ENCODE measurements around the gene CHD1L.
"Not testable (repeated sequence)": the region's sequence is repeated elsewhere in the genome, so short reads cannot be mapped to it uniquely, and the experiment has no call there.

CHD1L gene

GRCh38 chr1:147242449-147243227 lies at the start of gene CHD1L:
Gene CHD1L (plus strand): TSS chr1:147242684. CDS start chr1:147242704, 20 bp downstream.
- peak; percentile 84 for DNase-seq

- DNase-seq, result not testable (repeated sequence)
Measured at GRCh38 chr1:147197324-147197723, 45.2 kb upstream of the CHD1L start.

- no peak for DNase-seq
Measured at GRCh38 chr1:147201276-147201675, 41.2 kb upstream of the CHD1L start.

- DNase-seq, result no peak
Measured at GRCh38 chr1:147201786-147202185, 40.7 kb upstream of the CHD1L start.

GRCh38 chr1:147202576-147202975 lies 39.9 kb upstream of the CHD1L start:
- no peak for DNase-seq

GRCh38 chr1:147204080-147204479 lies 38.4 kb upstream of the CHD1L start:
- no peak for DNase-seq

GRCh38 chr1:147207192-147207591 lies 35.3 kb upstream of the CHD1L start:
- DNase-seq, result no peak

GRCh38 chr1:147208619-147209018 lies 33.9 kb upstream of the CHD1L start:
- DNase-seq, result no peak

GRCh38 chr1:147209825-147210821 lies 32.4 kb upstream of the CHD1L start:
- DNase-seq, result no peak

GRCh38 chr1:147210987-147211386 lies 31.5 kb upstream of the CHD1L start:
- DNase-seq, result no peak

- DNase-seq, result no peak
Measured at GRCh38 chr1:147211577-147211976, 30.9 kb upstream of the CHD1L start.

GRCh38 chr1:147213271-147213670 lies 29.2 kb upstream of the CHD1L start:
- no peak for DNase-seq

- DNase-seq, result no peak
Measured at GRCh38 chr1:147214325-147214724, 28.2 kb upstream of the CHD1L start.

GRCh38 chr1:147214842-147215539 lies 27.5 kb upstream of the CHD1L start:
- DNase-seq, result no peak

GRCh38 chr1:147215540-147215916 lies 27.0 kb upstream of the CHD1L start:
- DNase-seq, result no peak

- no peak for DNase-seq
Measured at GRCh38 chr1:147216124-147216523, 26.4 kb upstream of the CHD1L start.

- DNase-seq, result no peak
Measured at GRCh38 chr1:147217141-147217540, 25.3 kb upstream of the CHD1L start.

GRCh38 chr1:147218606-147219005 lies 23.9 kb upstream of the CHD1L start:
- no peak for DNase-seq

- DNase-seq, result no peak
Measured at GRCh38 chr1:147223740-147224615, 18.5 kb upstream of the CHD1L start.

- peak; percentile 50 for DNase-seq
Measured at GRCh38 chr1:147225193-147225730, 17.2 kb upstream of the CHD1L start, which contains the start of gene FMO5. Gene FMO5 (minus strand): TSS chr1:147225339. CDS start chr1:147225029, 310 bp downstream.

GRCh38 chr1:147231032-147231431 lies 11.5 kb upstream of the CHD1L start:
- not testable (repeated sequence) for DNase-seq

GRCh38 chr1:147233903-147234302 lies 8.6 kb upstream of the CHD1L start:
- not testable (repeated sequence) for DNase-seq

All from DMS79 (cell line).